HepG2 (cell line): ENCODE data around the gene ANKZF1. TPM values are rescaled to one million over a fixed set of nuclear protein-coding genes. Genes with fewer than 3 reads are reported as not detected.
A peak's percentile ranks its signal among the peaks of the same experiment; 100 is the strongest.

Source experiments
- ARID3A ChIP-seq: IDR thresholded peaks from 2 replicates; pipeline ENCODE4 v1.6.1; 2012; ENCODE audit warnings: low read depth, low read length, improper control_type of control experiment
- ATF6 ChIP-seq: sonication (generic); formaldehyde crosslinking; conservative IDR thresholded peaks from 2 replicates; pipeline ENCODE4 v1.4.0; 2020; ENCODE audit warnings: missing genetic modification reagents
- ATF7 ChIP-seq, 2 experiments: fragments of 450-650 bp in 1 of 2; sonication (generic) in 1 of 2; formaldehyde crosslinking in 1 of 2; IDR thresholded peaks; 2 replicates each; pipeline versions ENCODE4 v1.4.0 to v1.6.1; 2016 to 2020; ENCODE audit warnings: antibody characterized with exemption in 1 of 2, mild to moderate bottlenecking in 1 of 2, missing genetic modification reagents in 1 of 2
- ATF7-NPFF ChIP-seq: sonication (generic); formaldehyde crosslinking; IDR thresholded peaks from 2 replicates; pipeline ENCODE4 v1.8.1; 2023; ENCODE audit warnings: mild to moderate bottlenecking, low read depth, missing genetic modification reagents, moderate library complexity
- BRCA1 ChIP-seq: sonication (generic); formaldehyde crosslinking; IDR thresholded peaks from 2 replicates; pipeline ENCODE4 v1.4.0; 2020; ENCODE audit warnings: missing genetic modification reagents
- FOSL1 ChIP-seq: sonication (generic); formaldehyde crosslinking; IDR thresholded peaks from 2 replicates; pipeline ENCODE4 v1.9.0; 2021; ENCODE audit warnings: missing genetic modification reagents, borderline replicate concordance
- HMGA1 ChIP-seq: sonication (generic); formaldehyde crosslinking; conservative IDR thresholded peaks from 2 replicates; pipeline ENCODE4 v1.4.0; 2020; ENCODE audit warnings: missing genetic modification reagents
- HNF4A ChIP-seq: sonication (generic); formaldehyde crosslinking; IDR thresholded peaks from 2 replicates; pipeline ENCODE4 v1.4.0; 2020; ENCODE audit warnings: missing genetic modification reagents
- NFATC3 ChIP-seq: sonication (generic); formaldehyde crosslinking; IDR thresholded peaks from 2 replicates; pipeline ENCODE4 v1.5.1; 2020; ENCODE audit warnings: mild to moderate bottlenecking, missing genetic modification reagents
- NFKB2 ChIP-seq: sonication (generic); formaldehyde crosslinking; IDR thresholded peaks from 2 replicates; pipeline ENCODE4 v1.4.0; 2020; ENCODE audit warnings: missing genetic modification reagents, borderline replicate concordance
- POLR2G ChIP-seq: fragments of 200-400 bp; formaldehyde crosslinking; IDR thresholded peaks from 2 replicates; pipeline ENCODE4 v1.6.1; 2018; ENCODE audit warnings: mild to moderate bottlenecking, low read depth, low read length, moderate library complexity
- TAF15 ChIP-seq: fragments of 200-400 bp; formaldehyde crosslinking; IDR thresholded peaks from one replicate; pipeline ENCODE4 v1.6.1; 2018; ENCODE audit warnings: mild to moderate bottlenecking, low read depth, low read length; ENCODE audit not compliant: poor library complexity, severe bottlenecking
- TMF1 ChIP-seq: sonication (generic); formaldehyde crosslinking; IDR thresholded peaks from 2 replicates; pipeline ENCODE4 v1.8.1; 2022; ENCODE audit warnings: low read depth, missing genetic modification reagents
- TP53 ChIP-seq: sonication (generic); formaldehyde crosslinking; conservative IDR thresholded peaks from 2 replicates; pipeline ENCODE4 v1.4.0; 2020; ENCODE audit warnings: missing genetic modification reagents
- ZBTB8A ChIP-seq: sonication (generic); formaldehyde crosslinking; IDR thresholded peaks from 2 replicates; pipeline ENCODE4 v1.4.0; 2020; ENCODE audit warnings: mild to moderate bottlenecking, low read depth, missing genetic modification reagents, borderline replicate concordance
- ZNF224 ChIP-seq: sonication (generic); formaldehyde crosslinking; IDR thresholded peaks from 2 replicates; pipeline ENCODE4 v1.5.0; 2020; ENCODE audit warnings: mild to moderate bottlenecking, missing genetic modification reagents
- ZNF276 ChIP-seq: sonication (generic); formaldehyde crosslinking; IDR thresholded peaks from 2 replicates; pipeline ENCODE4 v1.4.0; 2020; ENCODE audit warnings: mild to moderate bottlenecking, low read depth, missing genetic modification reagents
- ZNF292 ChIP-seq: sonication (generic); formaldehyde crosslinking; IDR thresholded peaks from 2 replicates; pipeline ENCODE4 v1.8.1; 2022; ENCODE audit warnings: mild to moderate bottlenecking, low read depth, missing genetic modification reagents, borderline replicate concordance
- ZNF431 ChIP-seq: sonication (generic); formaldehyde crosslinking; IDR thresholded peaks from 2 replicates; pipeline ENCODE4 v1.9.0; 2022; ENCODE audit warnings: missing genetic modification reagents, low read depth, mild to moderate bottlenecking, borderline replicate concordance
- ZNF576 ChIP-seq: sonication (generic); formaldehyde crosslinking; IDR thresholded peaks from 2 replicates; pipeline ENCODE4 v1.4.0; 2020; ENCODE audit warnings: mild to moderate bottlenecking, missing genetic modification reagents
- polyA plus RNA-seq, 8 experiments: library from polyadenylated mRNA; depleted of rRNA in 3 of 8; stranded (reverse) in 7 of 8; unstranded in 1 of 8; fragments of >200 nt; fragmentation: Illumina TruSeq in 4 of 8; extraction: Trizol in 4 of 8; gene quantifications; 2 replicates each; pipeline versions ENCODE4 v1.2.1 to v1.2.3, GENCODE V29; 2011 to 2016; ENCODE audit warnings: low read depth in 4 of 8, missing spikeins in 1 of 8, mixed read lengths in 1 of 8; ENCODE audit not compliant: insufficient read depth in 1 of 8
- total RNA-seq, 5 experiments: library from RNA; depleted of rRNA; stranded (reverse); fragments of >200 nt; fragmentation: Illumina TruSeq; extraction: Trizol; gene quantifications; 2 replicates each; pipeline ENCODE4 v1.2.3, GENCODE V29; 2016; ENCODE audit warnings: low read depth in 1 of 5
- TF ChIP-seq, protein P1 (sequence below): sonication (generic); formaldehyde crosslinking; IDR thresholded peaks from 2 replicates; pipeline ENCODE4 v1.8.0; 2022; ENCODE audit warnings: mild to moderate bottlenecking, missing genetic modification reagents, moderate library complexity

Gene ANKZF1
- total and polyA plus RNA-seq, 2 of the 13 experiments (the other 11 are each of a cell fraction or from before 2014, with no cell fraction given) = 25.3 to 128 TPM

DNA sequence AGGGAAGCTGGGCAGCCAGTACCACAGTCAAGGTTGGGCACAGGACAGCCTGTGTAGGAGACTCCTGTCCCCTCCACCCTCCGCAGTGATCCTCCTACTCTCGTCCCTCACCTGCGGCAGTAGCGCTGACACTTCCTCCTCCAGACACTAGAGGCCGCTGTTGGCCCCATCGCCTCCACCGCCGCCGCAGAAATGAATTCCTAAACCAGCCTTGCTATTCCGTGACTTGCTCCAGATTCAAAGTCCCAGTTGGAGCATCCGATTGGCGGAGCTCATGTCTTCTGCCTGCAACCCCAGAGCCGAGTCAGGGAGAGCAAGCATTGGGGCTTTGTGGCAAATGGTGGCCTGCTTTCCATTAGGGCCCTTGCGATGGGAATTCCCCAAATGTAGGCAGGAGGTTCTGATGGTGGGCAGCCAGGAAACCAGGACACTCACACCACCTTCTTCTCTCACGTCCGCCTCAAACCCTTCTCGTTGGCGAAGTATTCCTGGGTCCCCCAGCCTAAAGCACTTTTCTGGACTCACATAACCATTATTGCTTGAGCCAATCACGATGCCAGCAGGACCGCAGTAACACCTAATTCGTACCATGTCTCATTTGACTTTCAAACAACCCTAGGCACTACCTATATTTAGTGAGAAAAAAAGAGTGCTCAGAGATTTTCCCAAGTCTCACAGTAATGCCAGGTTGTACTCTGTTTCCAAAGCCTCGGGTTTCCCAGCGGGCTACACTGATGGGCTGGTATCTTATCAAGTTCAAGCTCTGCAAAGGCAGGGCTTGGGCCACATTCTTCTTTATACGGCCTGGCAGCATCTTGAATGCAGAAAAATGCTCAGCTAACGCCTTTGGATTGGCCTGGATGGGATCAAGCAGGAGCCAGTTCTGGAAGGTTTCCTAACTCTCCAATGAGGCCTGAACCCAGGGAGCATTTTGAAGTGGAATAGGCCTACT lies 48.4 kb downstream of the ANKZF1 start (continued):
- TF ChIP-seq ZNF276 (CRISPR knock-in tag) (no peak), HNF4A (CRISPR knock-in tag) (peak; percentile 13; the same call in 1 of the 2 replicates), ZNF576 (CRISPR knock-in tag) (no peak), HMGA1 (CRISPR knock-in tag) (no peak), NFATC3 (CRISPR knock-in tag) (no peak), ZBTB8A (no peak), ATF7-NPFF (no peak), ZNF431 (CRISPR knock-in tag) (no peak; the same call in 1 of the 2 replicates), ZNF292 (CRISPR knock-in tag) (no peak), ZNF224 (CRISPR knock-in tag) (no peak), ATF7 (IDR thresholded peaks at IDR 0.05) (no peak), ATF7 (CRISPR knock-in tag; IDR thresholded peaks at IDR 0.05) (no peak), TAF15 (no peak), NFKB2 (CRISPR knock-in tag) (peak; percentile 74; the same call in 1 of the 2 replicates), BRCA1 (CRISPR knock-in tag) (no peak), ARID3A (no peak), ATF6 (CRISPR knock-in tag) (no peak), TP53 (no peak), POLR2G (no peak), FOSL1 (CRISPR knock-in tag) (no peak), TMF1 (CRISPR knock-in tag) (no peak; the same call in 1 of the 2 replicates)
- TF ChIP-seq, protein P1, sequence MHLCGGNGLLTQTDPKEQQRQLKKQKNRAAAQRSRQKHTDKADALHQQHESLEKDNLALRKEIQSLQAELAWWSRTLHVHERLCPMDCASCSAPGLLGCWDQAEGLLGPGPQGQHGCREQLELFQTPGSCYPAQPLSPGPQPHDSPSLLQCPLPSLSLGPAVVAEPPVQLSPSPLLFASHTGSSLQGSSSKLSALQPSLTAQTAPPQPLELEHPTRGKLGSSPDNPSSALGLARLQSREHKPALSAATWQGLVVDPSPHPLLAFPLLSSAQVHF (CRISPR knock-in tag) = no peak
